Nephron progenitor cell (in vitro differentiated cells): ENCODE data around the gene NEURL1.
"Not testable (repeated sequence)": the region's sequence is repeated elsewhere in the genome, so short reads cannot be mapped to it uniquely, and the experiment has no call there.

ENCODE experiments used
- DNase-seq: peaks from one replicate; pipeline ENCODE4 v3.0.0; 2021
- H3K27ac Mint-ChIP-seq: 2 replicates; pipeline ENCODE4 v1.8.0; 2021; ENCODE audit warnings: mild to moderate bottlenecking, moderate library complexity, mixed read lengths
- H3K27me3 Mint-ChIP-seq: 2 replicates; pipeline ENCODE4 v1.8.0; 2021; ENCODE audit warnings: mild to moderate bottlenecking, low read depth, mixed read lengths; ENCODE audit not compliant: poor library complexity
- H3K36me3 Mint-ChIP-seq: 2 replicates; pipeline ENCODE4 v1.8.0; 2021; ENCODE audit warnings: low read depth, mixed read lengths
- H3K4me1 Mint-ChIP-seq: 2 replicates; pipeline ENCODE4 v1.8.0; 2021; ENCODE audit warnings: mixed read lengths
- H3K4me3 Mint-ChIP-seq: 2 replicates; pipeline ENCODE4 v1.8.0; 2021; ENCODE audit warnings: mild to moderate bottlenecking, moderate library complexity, mixed read lengths
- H3K9me3 Mint-ChIP-seq: 2 replicates; pipeline ENCODE4 v1.8.0; 2021; ENCODE audit warnings: mild to moderate bottlenecking, moderate library complexity, mixed read lengths
- CTCF ChIP-seq: fragments of 200-600 bp; sonication (generic); IDR thresholded peaks from 2 replicates; pipeline ENCODE4 v1.5.0; 2021; ENCODE audit warnings: antibody characterized with exemption

The NEURL1 gene

GRCh38 chr10:103513380-103514060, 20.0 kb downstream of the NEURL1 start:
- H3K27ac Mint-ChIP-seq: no peak overlapping the region
- no peaks in the 10 kb centered on the region for H3K9me3 Mint-ChIP-seq
- no peak for TF ChIP-seq CTCF
- H3K4me1 Mint-ChIP-seq: peaks cover 30% of the 10 kb centered on the region
- no peak overlapping the region for H3K4me3 Mint-ChIP-seq
- peaks cover 35% of the 10 kb centered on the region for H3K27me3 Mint-ChIP-seq
- H3K36me3 Mint-ChIP-seq: no peaks in the 10 kb centered on the region
- DNase-seq: no peak

GRCh38 chr10:103514244-103514643, 20.7 kb downstream of the NEURL1 start:
- no peak for DNase-seq
- H3K4me1 Mint-ChIP-seq: peaks cover 28% of the 10 kb centered on the region
- TF ChIP-seq CTCF: no peak
- peaks cover 32% of the 10 kb centered on the region for H3K27me3 Mint-ChIP-seq
- no peaks in the 10 kb centered on the region for H3K9me3 Mint-ChIP-seq
- no peak overlapping the region for H3K4me3 Mint-ChIP-seq
- no peak overlapping the region for H3K27ac Mint-ChIP-seq
- no peaks in the 10 kb centered on the region for H3K36me3 Mint-ChIP-seq

- no peak for TF ChIP-seq CTCF
- Mint-ChIP-seq H3K27ac (no peak overlapping the region), H3K9me3 (peaks cover 8% of the 10 kb centered on the region), H3K4me1 (peaks cover 18% of the 10 kb centered on the region), H3K4me3 (no peak overlapping the region), H3K27me3 (peaks cover 12% of the 10 kb centered on the region), H3K36me3 (no peaks in the 10 kb centered on the region)
- DNase-seq: no peak
Measured at GRCh38 chr10:103517234-103518085, 24.0 kb downstream of the NEURL1 start.

GRCh38 chr10:103519798-103520197, 26.3 kb downstream of the NEURL1 start:
- Mint-ChIP-seq H3K9me3 (peaks cover 11% of the 10 kb centered on the region), H3K27me3 (peaks cover 20% of the 10 kb centered on the region), H3K27ac (no peak overlapping the region), H3K4me1 (peaks cover 10% of the 10 kb centered on the region), H3K4me3 (no peak overlapping the region), H3K36me3 (no peaks in the 10 kb centered on the region)
- TF ChIP-seq CTCF: no peak
- no peak for DNase-seq

- not testable (repeated sequence) for H3K4me3 Mint-ChIP-seq, H3K4me1 Mint-ChIP-seq, H3K27ac Mint-ChIP-seq, DNase-seq, H3K36me3 Mint-ChIP-seq
- peaks cover 22% of the 10 kb centered on the region for H3K9me3 Mint-ChIP-seq
- H3K27me3 Mint-ChIP-seq: peaks cover 23% of the 10 kb centered on the region
Measured at GRCh38 chr10:103522006-103522405, 28.5 kb downstream of the NEURL1 start.

- Mint-ChIP-seq H3K9me3 (peaks cover 26% of the 10 kb centered on the region), H3K27me3 (peaks cover 18% of the 10 kb centered on the region), H3K27ac (no peak overlapping the region), H3K4me3 (no peak overlapping the region), H3K4me1 (no peaks in the 10 kb centered on the region), H3K36me3 (no peaks in the 10 kb centered on the region)
- no peak for DNase-seq
- no peak for TF ChIP-seq CTCF
Measured at GRCh38 chr10:103523683-103524082, 30.2 kb downstream of the NEURL1 start.
